ENCODE data around the gene GLRX5.

The GLRX5 gene

DNA sequence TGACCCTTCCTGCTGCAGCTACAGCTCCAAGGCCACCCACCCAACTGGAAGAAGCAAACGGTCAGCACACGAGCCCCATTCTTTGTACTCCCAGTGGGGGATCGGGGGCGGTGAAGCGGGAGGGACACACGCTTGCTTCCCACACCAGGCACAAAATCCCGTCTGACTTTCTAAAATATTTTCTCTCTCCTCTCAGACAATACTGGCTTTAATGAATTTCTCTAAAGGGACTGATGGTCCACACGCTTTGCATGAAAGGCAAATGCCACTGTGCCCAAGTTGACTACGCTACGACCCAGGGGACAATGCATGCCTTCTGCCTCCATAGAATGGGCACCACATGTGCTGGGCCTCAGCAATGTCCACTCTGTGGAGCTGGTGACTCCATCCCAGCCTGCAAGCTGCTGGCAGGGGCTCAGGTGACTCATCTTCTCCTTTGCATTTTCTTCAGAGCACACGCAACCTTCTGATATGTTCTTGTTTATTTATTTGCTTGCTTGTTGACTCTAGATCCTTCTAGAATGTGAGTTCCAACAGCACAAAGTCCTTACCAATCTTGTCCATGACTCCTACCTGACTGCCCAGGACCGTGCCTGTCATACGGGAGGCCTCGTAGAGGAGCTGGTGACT lies 34.0 kb upstream of the GLRX5 start:
- Histone ChIP-seq H4K20me1 (peaks cover 4 to 88% (median 59%) of the 10 kb centered on the region in 11 experiments; a peak in 19 of 22 replicates), H3K4me1 (peaks cover 95 to 100% (median 99%) of the 10 kb centered on the region in 10 experiments), H3K9me3 (replicated peaks in 1 of 11) (no peaks in the 10 kb centered on the region), H3K9ac (peak overlapping the region in 9 of 11 experiments; percentile 3 to 52 (median 38); a peak in 13 of 22 replicates), H3K36me3 (peaks cover 7 to 91% (median 70%) of the 10 kb centered on the region in 11 experiments; a peak in 21 of 22 replicates), H3K4me3 (no peak overlapping the region; a peak in 1 of 20 replicates), H3K27me3 (no peaks in the 10 kb centered on the region), H3K27ac (peak overlapping the region in 9 of 11 experiments; percentile 32 to 98 (median 81); a peak in 16 of 22 replicates), H3K4me2 (peak overlapping the region; percentile 48 to 100 (median 85))
- no peak for TF ChIP-seq Cebpa-rat (IDR thresholded peaks at IDR 0.05)

DNA sequence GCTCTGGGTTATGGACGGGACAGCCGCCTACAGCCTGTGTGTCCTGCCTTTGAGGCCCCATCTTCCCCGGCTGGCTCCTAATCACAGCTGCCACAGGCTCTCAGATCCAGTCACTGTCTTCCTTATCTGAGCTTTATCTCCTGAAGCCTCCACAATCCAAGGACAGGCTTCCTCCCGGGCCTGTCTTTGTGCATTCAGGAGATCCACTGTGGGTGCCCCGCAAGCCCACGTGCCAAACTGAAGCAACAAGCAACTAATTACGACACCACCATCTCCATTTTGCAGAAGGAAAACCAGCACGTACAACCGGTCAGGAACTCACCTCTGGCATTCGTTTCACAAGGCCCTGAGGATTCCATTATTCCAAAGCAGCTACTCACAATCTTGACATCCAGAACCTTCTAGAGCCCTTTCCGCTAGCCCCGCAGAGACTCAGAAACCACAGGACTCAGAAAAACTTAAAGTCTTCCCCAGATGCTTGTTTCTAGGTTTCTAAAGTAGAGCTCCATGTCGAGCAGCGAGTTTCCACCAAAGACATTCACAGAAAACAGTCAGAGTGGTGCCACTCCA lies 32.4 kb upstream of the GLRX5 start:
- no peaks in the 10 kb centered on the region for H3K9me3 ChIP-seq (replicated peaks in 1 of 11)
- H3K36me3 ChIP-seq: peaks cover 7 to 94% (median 82%) of the 10 kb centered on the region in 11 experiments; a peak in 21 of 22 replicates
- H3K9ac ChIP-seq: peak overlapping the region in 6 of 11 experiments; percentile 2 to 58 (median 38); a peak in 10 of 22 replicates
- H3K4me2 ChIP-seq: peak overlapping the region; percentile 47 to 100 (median 98)
- H4K20me1 ChIP-seq: peaks cover 9 to 97% (median 65%) of the 10 kb centered on the region in 11 experiments; a peak in 19 of 22 replicates
- H3K4me3 ChIP-seq: no peak overlapping the region
- H3K27me3 ChIP-seq: no peaks in the 10 kb centered on the region
- peaks cover 95 to 100% (median 99%) of the 10 kb centered on the region in 10 experiments for H3K4me1 ChIP-seq
- TF ChIP-seq Cebpa-rat (IDR thresholded peaks at IDR 0.05): no peak
- H3K27ac ChIP-seq: peak overlapping the region in 9 of 11 experiments; percentile 32 to 98 (median 84); a peak in 17 of 22 replicates

DNA sequence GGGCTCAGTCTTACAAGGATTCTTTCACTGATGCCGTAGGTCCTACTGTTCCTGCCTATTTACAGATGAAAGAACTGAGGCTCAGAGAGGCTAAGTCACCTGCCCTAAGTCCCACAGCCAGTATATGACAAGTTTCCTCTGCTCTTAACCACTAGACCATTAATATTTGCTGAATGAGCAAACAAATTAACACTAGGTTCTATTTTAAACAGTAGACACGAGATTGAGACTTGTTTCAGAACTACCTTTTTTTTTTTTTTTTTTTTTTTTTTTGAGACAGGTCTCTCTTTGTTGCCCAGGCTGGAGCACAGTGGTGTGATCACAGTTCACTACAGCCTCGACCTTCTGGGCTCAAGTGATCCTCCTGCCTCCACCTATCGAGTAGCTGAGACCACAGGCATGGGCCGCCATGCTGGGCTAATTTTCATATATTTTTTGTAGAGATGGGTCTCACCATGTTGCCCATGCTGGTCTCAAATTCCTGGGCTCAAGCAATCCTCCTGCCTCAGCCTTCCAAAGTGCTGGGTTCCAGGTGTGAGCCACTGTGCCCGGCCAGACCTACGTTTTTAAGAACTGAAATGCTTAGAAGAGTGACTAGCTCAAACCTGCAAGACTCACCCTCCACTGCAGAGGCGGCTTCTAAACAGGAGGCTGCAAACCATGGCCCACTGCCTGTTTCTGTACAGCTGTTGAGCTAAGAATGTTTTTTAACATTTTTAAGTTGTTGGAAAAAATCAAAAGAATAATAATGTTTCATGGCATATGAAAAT lies 31.3 kb upstream of the GLRX5 start:
- peaks cover 7 to 98% (median 84%) of the 10 kb centered on the region in 11 experiments; a peak in 21 of 22 replicates for H3K36me3 ChIP-seq
- H3K4me2 ChIP-seq: peak overlapping the region; percentile 47 to 100 (median 98)
- H3K4me3 ChIP-seq: no peak overlapping the region
- peaks cover 9 to 97% (median 64%) of the 10 kb centered on the region in 11 experiments; a peak in 19 of 22 replicates for H4K20me1 ChIP-seq
- H3K9me3 ChIP-seq (replicated peaks in 1 of 11): no peaks in the 10 kb centered on the region
- H3K4me1 ChIP-seq: peaks cover 95 to 100% (median 99%) of the 10 kb centered on the region in 10 experiments
- peak overlapping the region in 5 of 11 experiments; percentile 2 to 59 (median 52); a peak in 8 of 22 replicates for H3K9ac ChIP-seq
- peak overlapping the region in 10 of 11 experiments; percentile 13 to 98 (median 83); a peak in 18 of 22 replicates for H3K27ac ChIP-seq
- H3K27me3 ChIP-seq: no peaks in the 10 kb centered on the region
- TF ChIP-seq Cebpa-rat (IDR thresholded peaks at IDR 0.05): no peak

DNA sequence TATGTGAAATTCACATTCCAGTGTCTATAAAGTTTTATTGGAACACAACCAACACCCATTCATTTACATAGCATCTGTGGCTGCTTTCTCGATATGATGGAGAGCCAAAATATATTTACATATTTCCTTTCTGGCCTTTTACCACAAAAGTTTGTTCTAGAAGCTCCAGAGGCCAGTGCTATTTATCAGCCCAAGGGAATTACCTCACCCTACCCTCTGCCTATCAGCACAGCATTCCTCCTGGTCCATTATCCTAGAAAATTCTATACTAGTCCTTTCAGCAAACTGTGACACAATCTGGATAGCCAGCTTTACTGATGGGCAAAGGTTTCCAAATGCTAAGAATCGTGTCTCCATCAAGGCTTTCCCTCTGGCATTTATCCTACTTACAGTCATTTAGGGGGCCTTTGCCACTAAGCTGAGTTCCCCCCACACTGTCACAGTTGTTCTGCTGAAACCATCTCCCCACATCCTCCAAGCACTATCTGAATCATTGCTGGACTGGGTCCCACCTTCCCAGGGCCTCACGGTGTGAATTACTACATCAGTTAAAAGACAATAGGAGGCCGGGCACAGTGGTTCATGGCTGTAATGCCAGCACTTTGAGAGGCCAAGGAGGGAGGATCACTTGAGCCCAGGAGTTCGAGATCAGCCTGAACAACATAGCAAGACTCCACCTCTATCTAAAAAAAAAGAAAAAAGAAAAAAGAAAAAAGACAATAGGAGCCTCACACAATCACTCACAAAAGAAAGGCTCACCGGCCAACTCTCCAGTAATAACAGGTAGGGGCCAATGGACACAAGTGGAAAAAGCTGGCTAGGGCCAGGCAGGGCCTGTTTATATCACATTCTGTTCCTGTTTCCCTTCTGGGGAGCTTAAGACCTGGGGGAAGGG lies 30.5 kb upstream of the GLRX5 start:
- no peak overlapping the region for H3K4me3 ChIP-seq
- peaks cover 9 to 97% (median 64%) of the 10 kb centered on the region in 11 experiments; a peak in 19 of 22 replicates for H4K20me1 ChIP-seq
- peak overlapping the region; percentile 47 to 100 (median 98) for H3K4me2 ChIP-seq
- peaks cover 95 to 100% (median 99%) of the 10 kb centered on the region in 10 experiments for H3K4me1 ChIP-seq
- no peaks in the 10 kb centered on the region for H3K9me3 ChIP-seq (replicated peaks in 1 of 11)
- H3K9ac ChIP-seq: peak overlapping the region in 10 of 11 experiments; percentile 20 to 92 (median 47); a peak in 16 of 22 replicates
- TF ChIP-seq Cebpa-rat (IDR thresholded peaks at IDR 0.05): no peak
- peaks cover 7 to 98% (median 86%) of the 10 kb centered on the region in 11 experiments; a peak in 21 of 22 replicates for H3K36me3 ChIP-seq
- no peaks in the 10 kb centered on the region for H3K27me3 ChIP-seq
- H3K27ac ChIP-seq: peak overlapping the region; percentile 6 to 98 (median 82); a peak in 20 of 22 replicates

DNA sequence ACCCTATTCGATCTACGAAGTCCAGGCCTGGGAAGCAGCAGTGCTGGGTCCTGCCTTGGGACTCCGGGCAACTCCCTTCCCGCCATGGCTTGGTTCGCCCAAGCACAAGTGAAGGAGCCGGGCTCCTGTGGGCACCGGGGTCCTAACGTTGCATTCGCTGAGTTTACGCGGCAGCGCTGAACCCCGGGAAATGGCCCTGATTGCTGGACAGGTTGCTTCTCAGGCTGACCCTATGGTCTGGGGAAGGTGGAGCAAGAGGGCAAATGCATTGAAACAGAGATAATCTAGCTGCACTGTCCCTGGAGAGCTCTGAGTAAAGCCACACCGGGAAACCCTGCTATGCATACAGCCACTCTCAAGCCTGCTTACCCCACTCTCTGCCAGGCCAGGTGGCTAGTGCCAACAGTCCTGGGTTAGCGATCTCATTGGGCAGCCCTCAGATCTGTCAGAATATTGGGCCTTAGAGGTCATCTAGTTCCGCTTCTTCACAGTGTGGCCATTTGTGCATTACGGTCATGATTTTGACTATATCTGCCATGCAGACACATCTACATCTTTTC lies 29.7 kb upstream of the GLRX5 start:
- peaks cover 9 to 98% (median 64%) of the 10 kb centered on the region in 11 experiments; a peak in 19 of 22 replicates for H4K20me1 ChIP-seq
- H3K27ac ChIP-seq: peak overlapping the region in 10 of 11 experiments; percentile 13 to 98 (median 83); a peak in 20 of 22 replicates
- no peaks in the 10 kb centered on the region for H3K9me3 ChIP-seq (replicated peaks in 1 of 11)
- peaks cover 5 to 98% (median 84%) of the 10 kb centered on the region in 11 experiments; a peak in 21 of 22 replicates for H3K36me3 ChIP-seq
- H3K4me1 ChIP-seq: peaks cover 99 to 100% (median 99%) of the 10 kb centered on the region in 10 experiments
- peak overlapping the region; percentile 47 to 100 (median 98) for H3K4me2 ChIP-seq
- H3K4me3 ChIP-seq: no peak overlapping the region
- H3K9ac ChIP-seq: peak overlapping the region in 10 of 11 experiments; percentile 20 to 92 (median 47); a peak in 15 of 22 replicates
- TF ChIP-seq Cebpa-rat (IDR thresholded peaks at IDR 0.05): no peak
- no peaks in the 10 kb centered on the region for H3K27me3 ChIP-seq

DNA sequence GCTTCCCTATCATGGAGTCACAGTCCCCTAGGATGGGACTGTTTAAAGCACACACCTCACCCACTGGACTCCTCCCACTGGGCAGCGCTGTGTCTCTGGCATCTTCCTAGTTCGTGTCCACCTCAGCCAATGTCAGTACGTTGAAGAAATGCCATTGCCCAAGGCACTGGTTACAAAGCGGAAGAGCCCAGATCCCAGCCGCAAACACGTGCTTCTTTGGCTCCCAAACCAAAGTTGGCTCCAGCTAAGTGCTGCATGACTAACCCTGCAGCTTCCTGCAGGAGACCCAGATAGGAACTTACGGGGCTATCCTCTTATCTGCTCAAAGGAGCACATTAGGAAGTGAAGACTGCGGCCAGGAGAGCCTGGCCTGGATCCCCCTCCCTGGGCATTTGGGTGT lies 27.7 kb upstream of the GLRX5 start:
- peaks cover 0 to 95% (median 70%) of the 10 kb centered on the region in 11 experiments; a peak in 19 of 22 replicates for H3K36me3 ChIP-seq
- H4K20me1 ChIP-seq: peaks cover 0 to 92% (median 60%) of the 10 kb centered on the region in 11 experiments; a peak in 15 of 22 replicates
- no peaks in the 10 kb centered on the region for H3K27me3 ChIP-seq
- H3K9me3 ChIP-seq (replicated peaks in 1 of 11): no peaks in the 10 kb centered on the region
- peaks cover 100% of the 10 kb centered on the region in 10 experiments for H3K4me1 ChIP-seq
- H3K4me2 ChIP-seq: peak overlapping the region; percentile 84 to 100 (median 100)
- H3K4me3 ChIP-seq: peak overlapping the region in 8 of 10 experiments; percentile 16 to 68 (median 28); a peak in 9 of 20 replicates
- peak overlapping the region; percentile 34 to 98 (median 82); a peak in 21 of 22 replicates for H3K27ac ChIP-seq
- H3K9ac ChIP-seq: peak overlapping the region in 9 of 11 experiments; percentile 53 to 92 (median 72); a peak in 18 of 22 replicates
- TF ChIP-seq Cebpa-rat (IDR thresholded peaks at IDR 0.05): peak in 4 of 11 experiments; percentile 49 to 71 (median 58); a peak in 9 of 22 replicates

GRCh38 chr14:95507701-95508103 lies 27.1 kb upstream of the GLRX5 start:
- TF ChIP-seq Cebpa-rat (IDR thresholded peaks at IDR 0.05): no peak
- H3K27ac ChIP-seq: peak overlapping the region; percentile 21 to 98 (median 82); a peak in 21 of 22 replicates
- H3K4me1 ChIP-seq: peaks cover 98 to 100% (median 100%) of the 10 kb centered on the region in 10 experiments
- H3K27me3 ChIP-seq: no peaks in the 10 kb centered on the region
- peak overlapping the region; percentile 84 to 100 (median 100) for H3K4me2 ChIP-seq
- peak overlapping the region in 8 of 10 experiments; percentile 16 to 68 (median 28); a peak in 10 of 20 replicates for H3K4me3 ChIP-seq
- peaks cover 0 to 89% (median 65%) of the 10 kb centered on the region in 11 experiments; a peak in 19 of 22 replicates for H3K36me3 ChIP-seq
- H3K9me3 ChIP-seq (replicated peaks in 1 of 11): no peaks in the 10 kb centered on the region
- peaks cover under 1 to 86% (median 58%) of the 10 kb centered on the region in 11 experiments; a peak in 16 of 22 replicates for H4K20me1 ChIP-seq
- peak overlapping the region in 9 of 11 experiments; percentile 51 to 92 (median 72); a peak in 18 of 22 replicates for H3K9ac ChIP-seq

All from BLaER1 treated with 17β-estradiol and CSF1 and Interleukin-3, amounts not matched to agents 10 nM and 100 nM (cell line).